ENCODE results near the gene KIAA1328. TPM values are rescaled to one million over a fixed set of nuclear protein-coding genes. Genes with fewer than 3 reads are reported as not detected.
"Not testable (repeated sequence)": the region's sequence is repeated elsewhere in the genome, so short reads cannot be mapped to it uniquely, and the experiment has no call there.

Gene KIAA1328
- total RNA-seq, 1 experiment from 2014 or later, result 10.2 TPM

DNA sequence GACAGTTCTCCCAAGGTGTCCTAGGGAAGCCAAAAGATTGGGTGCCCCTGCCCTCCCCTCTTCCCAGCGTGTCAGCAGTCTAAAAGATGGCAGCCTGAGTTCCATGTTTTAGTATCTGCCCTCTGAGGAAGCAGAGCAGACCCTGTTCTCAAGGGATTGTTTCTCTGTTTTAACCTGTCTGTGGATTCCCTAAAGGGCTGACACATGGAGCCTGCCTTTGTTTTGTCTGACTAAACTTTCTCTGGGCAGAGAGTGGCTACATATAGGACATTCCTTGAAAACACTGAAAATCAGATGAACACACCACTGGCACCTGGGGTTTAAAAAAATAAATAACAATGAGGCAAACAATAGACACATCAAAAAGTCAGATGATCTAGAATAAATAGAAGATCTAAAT, 337.6 kb downstream of the KIAA1328 start:
- H3K27me3 Mint-ChIP-seq (ENCODE audit: unreplicated experiment), result no peaks in the 10 kb centered on the region
- TF ChIP-seq, protein P1, sequence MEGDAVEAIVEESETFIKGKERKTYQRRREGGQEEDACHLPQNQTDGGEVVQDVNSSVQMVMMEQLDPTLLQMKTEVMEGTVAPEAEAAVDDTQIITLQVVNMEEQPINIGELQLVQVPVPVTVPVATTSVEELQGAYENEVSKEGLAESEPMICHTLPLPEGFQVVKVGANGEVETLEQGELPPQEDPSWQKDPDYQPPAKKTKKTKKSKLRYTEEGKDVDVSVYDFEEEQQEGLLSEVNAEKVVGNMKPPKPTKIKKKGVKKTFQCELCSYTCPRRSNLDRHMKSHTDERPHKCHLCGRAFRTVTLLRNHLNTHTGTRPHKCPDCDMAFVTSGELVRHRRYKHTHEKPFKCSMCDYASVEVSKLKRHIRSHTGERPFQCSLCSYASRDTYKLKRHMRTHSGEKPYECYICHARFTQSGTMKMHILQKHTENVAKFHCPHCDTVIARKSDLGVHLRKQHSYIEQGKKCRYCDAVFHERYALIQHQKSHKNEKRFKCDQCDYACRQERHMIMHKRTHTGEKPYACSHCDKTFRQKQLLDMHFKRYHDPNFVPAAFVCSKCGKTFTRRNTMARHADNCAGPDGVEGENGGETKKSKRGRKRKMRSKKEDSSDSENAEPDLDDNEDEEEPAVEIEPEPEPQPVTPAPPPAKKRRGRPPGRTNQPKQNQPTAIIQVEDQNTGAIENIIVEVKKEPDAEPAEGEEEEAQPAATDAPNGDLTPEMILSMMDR (IDR thresholded peaks at IDR 0.05; ENCODE audit: unreplicated experiment), result no peak
- BruUV-seq (replicated peaks), result no TSS peak
- H3K36me3 Mint-ChIP-seq (ENCODE audit: insufficient read depth, unreplicated experiment), result no peaks in the 10 kb centered on the region
- peaks cover 13% of the 10 kb centered on the region for H3K4me1 Mint-ChIP-seq (ENCODE audit: low read depth, unreplicated experiment)
- no peak overlapping the region for H3K27ac Mint-ChIP-seq (ENCODE audit: unreplicated experiment)
- intact Hi-C loops (cut with micrococcal nuclease; ENCODE audit: unreplicated experiment), result no loop called here
- no peaks in the 10 kb centered on the region for H3K9me3 Mint-ChIP-seq (ENCODE audit: low read depth, unreplicated experiment)
- H3K4me3 Mint-ChIP-seq (ENCODE audit: low read depth, unreplicated experiment), result no peak overlapping the region
- DNase-seq, result no peak
- CTCF ChIA-PET, result interaction anchor here (0.6 to 0.7 kb wide), 2 partner anchors 11 to 38 kb away, joined by 3 read pairs; no protein-coding TSS in a partner anchor

DNA sequence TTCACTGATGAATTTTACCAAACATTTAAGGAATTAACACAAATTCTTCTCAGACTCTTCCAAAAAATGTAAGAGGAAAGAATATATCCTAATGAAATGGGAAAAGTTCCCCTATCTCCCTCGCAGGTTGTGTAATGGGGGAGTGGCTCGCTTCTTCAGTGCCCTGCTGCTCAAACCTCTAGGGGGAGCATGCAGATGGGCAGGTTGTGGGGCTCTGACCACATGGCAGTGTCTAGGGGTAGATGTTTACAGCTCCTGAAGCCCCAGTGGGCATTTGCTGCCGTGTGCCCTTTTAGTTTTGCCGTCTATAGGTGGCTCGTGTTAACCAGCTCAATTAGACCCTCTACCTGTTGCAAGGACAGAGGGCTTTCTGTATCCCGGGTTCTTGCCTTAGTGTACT, 338.0 kb downstream of the KIAA1328 start:
- CTCF ChIA-PET; H3K4me3 Mint-ChIP-seq (ENCODE audit: low read depth, unreplicated experiment); H3K27me3 Mint-ChIP-seq (ENCODE audit: unreplicated experiment); intact Hi-C loops (cut with micrococcal nuclease; ENCODE audit: unreplicated experiment); DNase-seq; H3K9me3 Mint-ChIP-seq (ENCODE audit: low read depth, unreplicated experiment); H3K27ac Mint-ChIP-seq (ENCODE audit: unreplicated experiment); BruUV-seq (replicated peaks); H3K36me3 Mint-ChIP-seq (ENCODE audit: insufficient read depth, unreplicated experiment): not testable (repeated sequence)
- H3K4me1 Mint-ChIP-seq (ENCODE audit: low read depth, unreplicated experiment), result peaks cover 12% of the 10 kb centered on the region

- H3K27me3 Mint-ChIP-seq (ENCODE audit: unreplicated experiment), result no peaks in the 10 kb centered on the region
- no peaks in the 10 kb centered on the region for H3K36me3 Mint-ChIP-seq (ENCODE audit: insufficient read depth, unreplicated experiment)
- H3K4me1 Mint-ChIP-seq (ENCODE audit: low read depth, unreplicated experiment), result peaks cover 24% of the 10 kb centered on the region
- no peak for DNase-seq
- CTCF ChIA-PET, result interaction anchor here (0.6 kb wide), 1 partner anchor 15 kb away, joined by 5 read pairs; no protein-coding TSS in a partner anchor
- no TSS peak for BruUV-seq (replicated peaks)
- H3K27ac Mint-ChIP-seq (ENCODE audit: unreplicated experiment), result no peak overlapping the region
- TF ChIP-seq, protein P1 (IDR thresholded peaks at IDR 0.05; ENCODE audit: unreplicated experiment), result no peak
- H3K4me3 Mint-ChIP-seq (ENCODE audit: low read depth, unreplicated experiment), result no peak overlapping the region
- intact Hi-C loops (cut with micrococcal nuclease; ENCODE audit: unreplicated experiment), result no loop called here
- H3K9me3 Mint-ChIP-seq (ENCODE audit: low read depth, unreplicated experiment), result no peaks in the 10 kb centered on the region
Observed at GRCh38 chr18:37170984-37171383, 342.1 kb downstream of the KIAA1328 start.

- no peak overlapping the region for H3K4me3 Mint-ChIP-seq (ENCODE audit: low read depth, unreplicated experiment)
Observed at GRCh38 chr18:37173384-37173783, 344.5 kb downstream of the KIAA1328 start.

More at GRCh38 chr18:37173384-37173783, 344.5 kb downstream of the KIAA1328 start:
- intact Hi-C loops (cut with micrococcal nuclease; ENCODE audit: unreplicated experiment), result no loop called here
- CTCF ChIA-PET, result no interaction called here
- H3K27me3 Mint-ChIP-seq (ENCODE audit: unreplicated experiment), result no peaks in the 10 kb centered on the region
- H3K27ac Mint-ChIP-seq (ENCODE audit: unreplicated experiment), result no peak overlapping the region
- no peaks in the 10 kb centered on the region for H3K36me3 Mint-ChIP-seq (ENCODE audit: insufficient read depth, unreplicated experiment)
- peaks cover 31% of the 10 kb centered on the region for H3K4me1 Mint-ChIP-seq (ENCODE audit: low read depth, unreplicated experiment)
- BruUV-seq (replicated peaks), result no TSS peak
- TF ChIP-seq, protein P1 (IDR thresholded peaks at IDR 0.05; ENCODE audit: unreplicated experiment), result no peak
- no peaks in the 10 kb centered on the region for H3K9me3 Mint-ChIP-seq (ENCODE audit: low read depth, unreplicated experiment)
- DNase-seq, result no peak

All from Calu3 (cell line).